GM21526 (cell line): ENCODE results near the gene SURF2.

Source experiments
- ATAC-seq: cut with Tn5 transposase; IDR thresholded peaks from one replicate; pipeline ENCODE4 v1.9.1; 2021; ENCODE audit warnings: moderate library complexity; ENCODE audit not compliant: unreplicated experiment, low FRiP score

SURF2 gene

DNA sequence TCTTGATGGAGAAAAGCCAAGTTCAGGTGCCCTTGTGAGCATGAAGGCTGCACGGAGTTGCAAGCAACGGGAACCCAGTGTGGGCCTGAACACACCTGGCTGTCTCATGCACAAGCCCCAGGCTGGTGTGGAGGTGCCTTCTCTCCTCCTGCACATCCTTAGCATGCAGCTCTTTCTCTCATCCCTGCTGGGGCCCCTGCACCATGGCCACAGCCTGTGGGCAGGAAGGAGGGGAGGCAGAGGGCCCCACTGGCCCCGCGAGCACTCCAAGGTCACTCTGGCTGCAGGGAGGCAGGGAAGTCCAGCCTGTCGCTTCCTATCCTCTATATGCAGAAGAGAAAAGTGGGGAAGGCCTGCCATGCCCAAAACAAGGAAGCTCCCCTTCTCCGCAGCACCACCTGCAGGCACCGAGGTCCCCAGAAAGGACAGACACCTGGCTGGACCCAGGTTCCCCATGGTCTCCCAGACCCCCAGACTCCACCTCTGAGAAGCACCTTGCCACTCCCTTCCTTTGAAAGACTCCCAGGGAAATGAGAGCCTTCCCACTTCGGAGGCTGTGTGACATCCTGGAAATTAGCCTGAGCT lies 38.4 kb downstream of the SURF2 start:
- no peak for ATAC-seq

- ATAC-seq = no peak
These were observed 40.6 kb downstream of the SURF2 start for GRCh38 chr9:133396952-133397351.

- ATAC-seq = no peak
These were observed 41.0 kb downstream of the SURF2 start for GRCh38 chr9:133397370-133397769.

GRCh38 chr9:133397895-133398294 lies 41.5 kb downstream of the SURF2 start:
- ATAC-seq = no peak

GRCh38 chr9:133400292-133400691 lies 43.9 kb downstream of the SURF2 start:
- ATAC-seq = no peak

DNA sequence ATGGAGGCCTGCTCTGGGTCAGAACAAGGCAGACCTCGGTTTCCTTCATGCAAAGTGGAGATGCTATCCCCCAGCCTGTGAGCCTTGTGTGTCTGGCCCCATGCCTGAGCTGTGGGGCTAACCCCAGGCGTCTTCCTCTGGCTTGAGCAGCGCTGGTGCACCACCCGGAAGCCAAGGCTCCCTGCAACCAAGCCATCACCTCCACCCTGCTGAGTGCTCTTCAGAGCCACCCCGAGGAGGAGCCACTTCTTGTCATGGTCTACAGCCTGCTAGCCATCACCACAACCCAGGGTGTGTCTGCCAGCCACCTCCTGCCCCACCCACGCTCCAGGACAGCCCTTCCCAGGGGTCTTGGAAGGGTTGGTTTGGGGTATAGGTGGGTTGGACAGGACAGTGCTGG lies 45.2 kb downstream of the SURF2 start:
- no peak for ATAC-seq

- no peak for ATAC-seq
These were observed 46.3 kb downstream of the SURF2 start for GRCh38 chr9:133402689-133403088.

- ATAC-seq = no peak
These were observed 47.6 kb downstream of the SURF2 start for GRCh38 chr9:133403766-133404453.

DNA sequence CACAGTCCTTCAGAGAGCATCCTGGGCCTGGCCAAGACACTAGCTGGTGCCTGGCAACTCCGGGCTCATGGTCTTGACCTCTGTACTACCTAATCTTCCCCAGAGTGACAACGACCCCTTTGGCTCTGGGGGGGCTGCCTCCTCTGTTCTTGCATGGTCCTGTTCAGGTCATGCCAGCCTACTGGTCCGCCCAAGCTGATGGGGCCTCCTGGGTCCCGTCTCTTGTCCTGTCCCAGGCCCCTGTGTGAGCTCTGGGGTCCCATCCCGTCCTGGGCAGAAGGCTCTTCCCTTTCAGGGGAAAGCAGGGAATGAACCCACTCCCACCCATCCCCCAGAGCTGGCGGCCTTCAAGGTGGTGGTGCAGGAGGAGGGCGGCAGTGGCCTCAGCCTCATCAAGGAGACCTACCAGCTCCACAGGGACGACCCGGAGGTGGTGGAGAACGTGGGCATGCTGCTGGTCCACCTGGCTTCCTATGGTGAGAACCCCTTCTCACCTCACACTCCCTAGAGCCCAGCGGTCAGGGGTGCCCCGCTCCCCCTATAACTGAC lies 48.2 kb downstream of the SURF2 start:
- ATAC-seq = no peak

DNA sequence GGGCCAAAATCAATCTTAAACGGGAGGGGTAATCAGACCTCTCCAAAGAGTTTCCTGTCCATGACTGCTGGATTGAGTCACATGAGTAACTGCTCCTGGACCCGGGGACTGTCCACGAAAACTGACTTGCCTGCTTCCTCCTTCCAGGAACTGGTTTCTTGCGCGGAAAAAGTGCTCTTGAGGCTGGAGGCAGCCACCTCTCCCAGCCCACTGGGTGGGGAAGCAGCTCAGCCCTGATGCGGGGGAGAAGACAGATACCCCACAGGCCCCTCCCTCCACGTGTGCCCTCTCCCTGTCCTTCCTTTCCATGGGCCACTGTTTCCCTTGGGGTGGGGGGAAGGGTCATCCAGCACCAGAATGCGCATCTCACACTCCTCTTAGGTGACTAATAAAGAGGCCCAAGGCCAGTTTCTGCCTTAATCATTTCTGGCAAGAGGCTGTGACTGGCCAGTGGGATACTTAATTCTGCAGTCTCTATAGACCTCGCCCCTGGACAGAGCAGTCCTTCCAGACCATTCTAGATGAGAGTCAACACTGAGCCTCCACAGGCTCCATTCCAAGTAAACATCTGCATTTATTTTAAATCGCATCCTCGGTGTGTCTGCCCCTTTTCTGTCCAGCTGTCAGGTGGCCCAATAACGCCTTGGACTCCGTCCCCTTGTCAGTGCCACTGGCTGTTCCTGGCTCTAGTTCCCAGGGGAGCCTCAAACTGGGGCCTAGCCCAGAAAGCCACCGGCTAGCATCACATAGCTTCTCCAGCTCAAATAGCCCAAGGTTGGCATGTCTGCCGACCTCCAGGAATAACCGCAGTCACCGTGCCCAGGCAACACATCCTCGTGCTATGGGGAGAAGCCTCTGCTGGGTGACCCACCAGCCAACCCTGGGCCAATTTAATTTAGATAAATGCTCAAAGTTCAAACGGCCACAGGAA lies 49.4 kb downstream of the SURF2 start:
- ATAC-seq = no peak

DNA sequence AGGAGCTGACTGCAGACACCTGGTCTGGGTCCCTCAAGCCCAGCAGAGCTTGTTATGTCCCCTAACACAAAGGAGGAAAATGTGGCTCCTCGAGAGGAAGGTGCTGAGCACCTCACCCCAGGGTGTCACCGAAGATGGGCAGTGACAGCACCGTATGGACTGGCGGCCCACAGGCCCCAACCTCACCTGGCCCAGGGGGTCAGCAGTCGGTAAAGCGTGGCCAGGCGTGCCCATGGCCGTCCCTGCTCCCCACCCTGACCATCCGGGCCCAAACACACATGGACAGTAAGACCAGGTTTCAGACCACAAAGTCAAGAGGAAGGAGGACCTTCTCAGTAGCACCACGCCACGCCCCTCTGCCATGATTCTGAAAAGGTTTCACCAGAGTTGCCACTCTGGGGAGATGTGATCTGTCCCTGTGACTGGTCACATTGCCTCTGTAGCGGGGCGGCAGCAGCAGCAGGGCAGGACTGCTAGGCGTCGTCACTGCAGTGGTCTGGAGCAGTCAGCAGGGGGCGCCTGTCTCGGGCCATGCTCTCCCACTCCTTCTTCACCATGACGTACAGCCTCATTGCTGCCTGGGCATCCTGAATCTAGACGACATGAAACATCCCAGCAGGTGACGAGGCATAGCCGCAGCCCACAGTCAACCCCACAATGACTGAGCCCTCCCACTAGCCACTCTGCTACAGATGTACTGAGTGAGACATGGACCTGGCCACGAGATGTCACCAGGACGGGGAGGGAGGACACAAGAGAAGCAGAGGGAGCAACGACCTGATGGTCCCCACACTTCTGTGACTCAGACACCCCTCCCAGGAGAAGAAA lies 50.3 kb downstream of the SURF2 start:
- peak; percentile 49 for ATAC-seq

- ATAC-seq = no peak
These were observed 51.7 kb downstream of the SURF2 start for GRCh38 chr9:133408042-133408441.
